ENCODE data around the gene FOXN1. TPM values are rescaled to one million over a fixed set of nuclear protein-coding genes. Genes with fewer than 3 reads are reported as not detected.

Gene FOXN1
- polyA plus RNA-seq, 1 of the 3 experiments (the other 2 are of a cell fraction), result not detected

- no peak for TF ChIP-seq EZH2phosphoT487 (IDR thresholded peaks at IDR 0.05; ENCODE audit: borderline replicate concordance, low read depth)
These were observed 41.7 kb downstream of the FOXN1 start (continued) for GRCh38 chr17:28547623-28548416.

GRCh38 chr17:28548417-28549130, 42.4 kb downstream of the FOXN1 start:
- no peak overlapping the region for H3K4me2 ChIP-seq
- no peak overlapping the region for H2AFZ ChIP-seq (ENCODE audit: low read depth)
- POLR2A ChIA-PET, result no interaction called here
- TF ChIP-seq USF1 (IDR thresholded peaks at IDR 0.05; ENCODE audit: borderline replicate concordance, low read depth) (no peak), FOXM1 (IDR thresholded peaks at IDR 0.05; ENCODE audit: low read depth) (no peak), CTCF (IDR thresholded peaks at IDR 0.05) (no peak), MEF2A (IDR thresholded peaks at IDR 0.05; ENCODE audit: borderline replicate concordance, low read depth) (no peak), FOSL2 (IDR thresholded peaks at IDR 0.05; ENCODE audit: borderline replicate concordance, low read depth) (no peak), RAD21 (IDR thresholded peaks at IDR 0.05; ENCODE audit: low read length) (no peak), GATA2 (CRISPR knock-in tag; IDR thresholded peaks at IDR 0.05) (no peak), NFIC (IDR thresholded peaks at IDR 0.05; ENCODE audit: borderline replicate concordance) (no peak), PBX3 (IDR thresholded peaks at IDR 0.05) (no peak), REST (IDR thresholded peaks at IDR 0.05; ENCODE audit: low read depth, low read length) (no peak), FOXJ3 (CRISPR knock-in tag; IDR thresholded peaks at IDR 0.05) (no peak), MXI1 (IDR thresholded peaks at IDR 0.05; ENCODE audit: low read depth, low read length) (no peak), RCOR1 (IDR thresholded peaks at IDR 0.05; ENCODE audit: low read length) (no peak), SMC3 (IDR thresholded peaks at IDR 0.05; ENCODE audit: low read depth, low read length) (no peak), RXRA (IDR thresholded peaks at IDR 0.05; ENCODE audit: borderline replicate concordance, low read depth) (no peak), TEAD4 (IDR thresholded peaks at IDR 0.05; ENCODE audit: borderline replicate concordance, insufficient read depth) (no peak), POLR2AphosphoS5 (IDR thresholded peaks at IDR 0.05; ENCODE audit: low read depth, low read length) (no peak), MAX (IDR thresholded peaks at IDR 0.05; ENCODE audit: low read depth) (no peak), USF2 (IDR thresholded peaks at IDR 0.05; ENCODE audit: borderline replicate concordance, low read depth, low read length) (no peak)
- peaks cover 0 to 17% of the 10 kb centered on the region in 2 experiments for H3K36me3 ChIP-seq (replicated peaks in 1 of 2; ENCODE audit: control insufficient read depth in 1 of 2, insufficient read depth in 2 of 2, low read length in 1 of 2)
- no peaks in the 10 kb centered on the region for H3K9me3 ChIP-seq
- H3F3A ChIP-seq (replicated peaks; ENCODE audit: insufficient read depth), result peaks cover 5% of the 10 kb centered on the region
- 62% methylated on average over 6 of the region's 6 CpGs for WGBS (ENCODE audit: low lambda C conversion rate)
- CTCF ChIA-PET, result interaction anchor here (0.6 to 7.0 kb wide), 28 partner anchors 9 to 178 kb away, joined by 3 to 87 read pairs (median 6); partner anchors contain the start of genes PIGS, RSKR, SDF2 and SUPT6H
- peaks cover 15% of the 10 kb centered on the region for H4K20me1 ChIP-seq (ENCODE audit: insufficient read depth)
- peaks cover 16% of the 10 kb centered on the region for H3K79me2 ChIP-seq (ENCODE audit: insufficient read depth)
- peak overlapping the region in 1 of 2 experiments; percentile 49; a peak in 1 of 4 replicates for H3K4me3 ChIP-seq (ENCODE audit: low read depth in 2 of 2, low read length in 1 of 2)
- H3K27me3 ChIP-seq (ENCODE audit: insufficient read depth), result no peaks in the 10 kb centered on the region
- H3K27ac ChIP-seq (ENCODE audit: low read depth in 2 of 2, low read length in 1 of 2), result no peak overlapping the region; a peak in 1 of 4 replicates
- no peak for DNase-seq
- no peaks in the 10 kb centered on the region for H3K9me2 ChIP-seq
- peaks cover 3 to 33% of the 10 kb centered on the region in 2 experiments; a peak in 2 of 4 replicates for H3K4me1 ChIP-seq (ENCODE audit: control insufficient read depth in 1 of 2, insufficient read depth in 2 of 2, low read depth in 1 of 2, low read length in 1 of 2)
- H3K9ac ChIP-seq, result no peak overlapping the region
